AML-193 (cell line): Measurements from ENCODE around the gene ABCC8.
A peak's percentile ranks its signal among the peaks of the same experiment; 100 is the strongest.

Source experiments
- DNase-seq, 2 experiments: peaks; one replicate each; lab custom pipeline; 2025; lab: John Stamatoyannopoulos, UW

Gene ABCC8

GRCh38 chr11:17469998-17470397, 6.6 kb downstream of the ABCC8 start:
- DNase-seq: no peak

GRCh38 chr11:17468122-17468521, 8.5 kb downstream of the ABCC8 start:
- DNase-seq: no peak

GRCh38 chr11:17463546-17464174, 13.0 kb downstream of the ABCC8 start:
- no peak for DNase-seq

- no peak for DNase-seq
Observed at GRCh38 chr11:17462940-17463339, 13.7 kb downstream of the ABCC8 start.

- DNase-seq: no peak
Observed at GRCh38 chr11:17460406-17460805, 16.2 kb downstream of the ABCC8 start.

GRCh38 chr11:17459236-17459896, 17.3 kb downstream of the ABCC8 start:
- no peak for DNase-seq

GRCh38 chr11:17458268-17458667, 18.4 kb downstream of the ABCC8 start:
- DNase-seq: no peak

GRCh38 chr11:17457396-17458173, 19.1 kb downstream of the ABCC8 start:
- DNase-seq: no peak

- no peak for DNase-seq
Observed at GRCh38 chr11:17452668-17453067, 24.0 kb downstream of the ABCC8 start.

- no peak for DNase-seq
Observed at GRCh38 chr11:17449158-17449557, 27.5 kb downstream of the ABCC8 start.

- no peak for DNase-seq
Observed at GRCh38 chr11:17446482-17446881, 30.2 kb downstream of the ABCC8 start.

- peak; percentile 1 to 16 for DNase-seq
Observed at GRCh38 chr11:17445240-17445795, 31.3 kb downstream of the ABCC8 start.

GRCh38 chr11:17443926-17444690, 32.5 kb downstream of the ABCC8 start:
- no peak for DNase-seq

- no peak for DNase-seq
Observed at GRCh38 chr11:17443423-17443822, 33.2 kb downstream of the ABCC8 start.

- DNase-seq: no peak
Observed at GRCh38 chr11:17443000-17443399, 33.6 kb downstream of the ABCC8 start.

GRCh38 chr11:17439316-17439782, 37.3 kb downstream of the ABCC8 start:
- DNase-seq: no peak

GRCh38 chr11:17437366-17437765, 39.3 kb downstream of the ABCC8 start:
- no peak for DNase-seq

GRCh38 chr11:17434108-17434507, 42.5 kb downstream of the ABCC8 start:
- DNase-seq: no peak

GRCh38 chr11:17432002-17432401, 44.6 kb downstream of the ABCC8 start:
- DNase-seq: no peak

GRCh38 chr11:17431139-17431538, 45.5 kb downstream of the ABCC8 start:
- DNase-seq: no peak

- DNase-seq: no peak
Observed at GRCh38 chr11:17430616-17431015, 46.0 kb downstream of the ABCC8 start.

GRCh38 chr11:17428925-17429324, 47.7 kb downstream of the ABCC8 start:
- DNase-seq: no peak
